Endothelial cell of umbilical vein (primary cell): ENCODE measurements around the gene CCT6A. TPM values are rescaled to one million over a fixed set of nuclear protein-coding genes. Genes with fewer than 3 reads are reported as not detected.
A peak's percentile ranks its signal among the peaks of the same experiment; 100 is the strongest.

Source experiments
- BruUV-seq: library from RNA; stranded (reverse); fragments of 400-500 nt; replicated peaks from 2 replicates; lab custom pipeline; 2021; lab: Mats Ljungman, UMichigan
- CTCF ChIA-PET: fragments of 300-600, 350-600 bp; sonication (Branson Sonifier 250); formaldehyde crosslinking; loops from one replicate; lab custom pipeline; 2021; ENCODE audit warnings: antibody characterized with exemption, inconsistent platforms; lab: Charles Lee
- POLR2A ChIA-PET: fragments of 300-600, 350-600 bp; sonication (Branson Sonifier 250); formaldehyde crosslinking; loops from one replicate; lab custom pipeline; 2021; ENCODE audit warnings: antibody characterized with exemption, inconsistent platforms; lab: Charles Lee
- DNase-seq: peaks from one replicate; pipeline ENCODE4 v3.0.0-alpha.2; 2011; ENCODE audit warnings: low read depth, low spot score
- FAIRE-seq: peaks from 2 replicates; lab custom pipeline; 2011; peaks lifted over from hg19 to GRCh38; lab: Jason Lieb, UNC
- H2AFZ ChIP-seq: 2 replicates; pipeline ENCODE4 v1.6.0; 2012; ENCODE audit warnings: low read depth, low read length, control low read depth, inconsistent platforms
- H3K27ac ChIP-seq: 2 replicates; pipeline ENCODE4 v1.5.1; 2011; ENCODE audit warnings: low read depth, mild to moderate bottlenecking, control low read depth, low read length, moderate library complexity; ENCODE audit not compliant: insufficient read depth
- H3K27me3 ChIP-seq, 2 experiments: 2 replicates each; pipeline versions ENCODE4 v1.6.0 to v1.6.1; 2011; ENCODE audit warnings: low read length in 2 of 2, mixed read lengths in 1 of 2; ENCODE audit not compliant: control insufficient read depth in 2 of 2, insufficient read depth in 2 of 2
- H3K36me3 ChIP-seq, 2 experiments: 2 replicates in 1 of 2; 3 replicates in 1 of 2; pipeline ENCODE4 v1.5.1; 2011; ENCODE audit warnings: low read length in 2 of 2, mild to moderate bottlenecking in 1 of 2, moderate library complexity in 1 of 2; ENCODE audit not compliant: control insufficient read depth in 2 of 2, insufficient read depth in 2 of 2; ENCODE audit errors: extremely low read depth in 1 of 2
- H3K4me1 ChIP-seq: 3 replicates; pipeline ENCODE4 v1.5.1; 2011; ENCODE audit warnings: mild to moderate bottlenecking, low read length; ENCODE audit not compliant: control insufficient read depth, insufficient read depth; ENCODE audit errors: extremely low read depth
- H3K4me2 ChIP-seq: 2 replicates; pipeline ENCODE4 v1.6.1; 2011; ENCODE audit warnings: low read length, control low read depth, mixed read lengths; ENCODE audit not compliant: insufficient read depth
- H3K4me3 ChIP-seq, 3 experiments: fragments of 200-600 bp in 1 of 3; sonication (generic), shearing (Covaris generic) in 1 of 3; replicated peaks in 1 of 3; 2 replicates each; pipeline ENCODE4 v1.5.1; 2011 to 2016; ENCODE audit warnings: control low read depth in 3 of 3, low read length in 3 of 3, mild to moderate bottlenecking in 2 of 3, inconsistent platforms in 1 of 3, low read depth in 1 of 3, moderate library complexity in 1 of 3; ENCODE audit not compliant: insufficient read depth in 1 of 3
- H3K79me2 ChIP-seq: 2 replicates; pipeline ENCODE4 v1.6.0; 2012; ENCODE audit warnings: low read length, inconsistent platforms; ENCODE audit not compliant: control insufficient read depth, insufficient read depth
- H3K9ac ChIP-seq: replicated peaks from 2 replicates; pipeline ENCODE3; 2011; ENCODE audit warnings: low read length, control low read depth; ENCODE audit not compliant: insufficient read depth; ENCODE audit errors: extremely low read depth
- H3K9me1 ChIP-seq: replicated peaks from 3 replicates; pipeline ENCODE4 v1.6.0; 2011; ENCODE audit warnings: mild to moderate bottlenecking, low read length; ENCODE audit not compliant: control insufficient read depth, insufficient read depth; ENCODE audit errors: extremely low read depth
- H3K9me3 ChIP-seq: replicated peaks from 2 replicates; pipeline ENCODE4 v1.5.1; 2012; ENCODE audit warnings: low read length, inconsistent platforms; ENCODE audit not compliant: control insufficient read depth, insufficient read depth
- H4K20me1 ChIP-seq: replicated peaks from 2 replicates; pipeline ENCODE3; 2011; ENCODE audit warnings: mild to moderate bottlenecking, low read length; ENCODE audit not compliant: control insufficient read depth, insufficient read depth; ENCODE audit errors: extremely low read depth
- CTCF ChIP-seq, 2 donors: IDR thresholded peaks; 1 replicate in 1 of 2; 2 replicates in 1 of 2; pipeline ENCODE4 v1.5.1; 2011; ENCODE audit warnings: low read length in 2 of 2, mild to moderate bottlenecking in 2 of 2, moderate library complexity in 2 of 2, control low read depth in 1 of 2, inconsistent platforms in 1 of 2, low read depth in 1 of 2; ENCODE audit not compliant: insufficient read depth in 1 of 2; ENCODE audit errors: extremely low read depth in 1 of 2
- EZH2 ChIP-seq: IDR thresholded peaks from 2 replicates; pipeline ENCODE4 v1.6.1; 2012; ENCODE audit warnings: borderline replicate concordance, low read depth, mild to moderate bottlenecking, moderate library complexity, low read length, inconsistent platforms; ENCODE audit not compliant: severe bottlenecking
- FOS ChIP-seq: IDR thresholded peaks from 2 replicates; pipeline ENCODE4 v1.6.1; 2011; ENCODE audit warnings: mild to moderate bottlenecking, low read length, moderate library complexity, borderline replicate concordance; ENCODE audit not compliant: insufficient read depth
- GATA2 ChIP-seq: IDR thresholded peaks from 2 replicates; pipeline ENCODE4 v1.7.0; 2011; ENCODE audit warnings: low read depth, mild to moderate bottlenecking, moderate library complexity, mixed read lengths, low read length; ENCODE audit not compliant: insufficient read length, insufficient read depth
- JUN ChIP-seq: IDR thresholded peaks from 2 replicates; pipeline ENCODE4 v1.6.1; 2011; ENCODE audit warnings: borderline replicate concordance, low read depth; ENCODE audit not compliant: insufficient read length, insufficient read depth
- MAX ChIP-seq: IDR thresholded peaks from 2 replicates; pipeline ENCODE4 v1.6.1; 2011; ENCODE audit not compliant: insufficient read depth, insufficient read length
- MYC ChIP-seq: IDR thresholded peaks from one replicate; pipeline ENCODE4 v1.6.1; 2011; ENCODE audit warnings: mild to moderate bottlenecking, low read depth, low read length
- POLR2A ChIP-seq: IDR thresholded peaks from 2 replicates; pipeline ENCODE4 v1.6.1; 2012; ENCODE audit warnings: low read depth, mild to moderate bottlenecking, control low read depth, low read length
- POLR2AphosphoS5 ChIP-seq: IDR thresholded peaks from 2 replicates; pipeline ENCODE4 v1.6.1; 2012; ENCODE audit warnings: low read depth, mild to moderate bottlenecking, control low read depth, low read length, moderate library complexity; ENCODE audit not compliant: insufficient read depth
- dilution Hi-C: fragments of 300-500 bp; cut with MboI; formaldehyde crosslinking; loops from one replicate; pipeline ENCODE4 v1.15.0; 2019; ENCODE audit warnings: low sequenced_read_pairs; ENCODE audit not compliant: extremely low pct_ligation_motif_present
- intact Hi-C: fragments of 100-400 bp; cut with micrococcal nuclease; formaldehyde crosslinking; loops from one replicate; pipeline ENCODE4 v1.10.0; 2022
- polyA plus RNA-seq, 4 experiments: library from polyadenylated mRNA; depleted of rRNA in 3 of 4; stranded (reverse) in 3 of 4; unstranded in 1 of 4; fragments of >200 nt; gene quantifications; 2 replicates each; pipeline versions ENCODE4 v1.2.1 to v1.2.3, GENCODE V29; 2011 to 2012; ENCODE audit warnings: missing spikeins in 1 of 4
- total RNA-seq: library from RNA; stranded (reverse); gene quantifications from 2 replicates; pipeline ENCODE4 v1.2.3, GENCODE V29; 2021

Gene CCT6A
- total and polyA plus RNA-seq, 2 donors (not counting 3 experiments of a cell fraction or from before 2014, with no cell fraction given) = 152 to 221 TPM

GRCh38 chr7:56051053-56051338 lies 569 bp upstream of the CCT6A start:
- dilution Hi-C loops = no loop called here
- CTCF ChIA-PET = interaction anchor here (0.9 to 2.5 kb wide), 13 partner anchors 10 to 409 kb away, joined by 3 to 17 read pairs (median 5); partner anchors contain the start of gene NIPSNAP2
- H3K79me2 ChIP-seq = peaks cover 53% of the 10 kb centered on the region

GRCh38 chr7:56053379-56053778 lies 1.8 kb downstream of the CCT6A start:
- H3K4me2 ChIP-seq = peak overlapping the region; percentile 100
- H3K9ac ChIP-seq = no peak overlapping the region
- H3K9me3 ChIP-seq = no peaks in the 10 kb centered on the region
- no peaks in the 10 kb centered on the region for H4K20me1 ChIP-seq
- dilution Hi-C loops = no loop called here
- H3K4me1 ChIP-seq = peaks cover 35% of the 10 kb centered on the region
- no peak overlapping the region for H2AFZ ChIP-seq
- H3K27ac ChIP-seq = no peak overlapping the region
- intact Hi-C loops = loop anchor here (5.0 kb wide), 1 partner anchor 686 kb away; the partner anchor contains the start of gene LANCL2
- ChIA-PET CTCF (interaction anchor here (1.0 to 1.1 kb wide), 2 partner anchors 9 to 20 kb away, joined by 3 to 4 read pairs; no protein-coding TSS in a partner anchor), POLR2A (interaction anchor here (0.8 kb wide), 1 partner anchor 12 kb away, joined by 5 read pairs; no protein-coding TSS in a partner anchor)
- BruUV-seq = no TSS peak
- DNase-seq = no peak
- no peaks in the 10 kb centered on the region for H3K9me1 ChIP-seq
- H3K79me2 ChIP-seq = peaks cover 64% of the 10 kb centered on the region
- FAIRE-seq = no peak
- peaks cover 10 to 22% of the 10 kb centered on the region in 2 experiments for H3K36me3 ChIP-seq
- peak overlapping the region in 1 of 3 experiments; percentile 35 for H3K4me3 ChIP-seq
- no peaks in the 10 kb centered on the region for H3K27me3 ChIP-seq
- TF ChIP-seq JUN (no peak), EZH2 (no peak), POLR2A (no peak), POLR2AphosphoS5 (no peak), CTCF (IDR thresholded peaks at IDR 0.05; ENCODE audit: extremely low read depth in 1 of 2, insufficient read depth in 1 of 2, low read depth in 1 of 2, low read length in 2 of 2) (no peak), MYC (no peak), MAX (no peak), FOS (no peak), GATA2 (no peak)

More at GRCh38 chr7:56051053-56051338, 569 bp upstream of the CCT6A start:
- H3K4me1 ChIP-seq = peaks cover 47% of the 10 kb centered on the region
- no peak for TF ChIP-seq POLR2A
- TF ChIP-seq POLR2AphosphoS5 = no peak
- TF ChIP-seq GATA2 = no peak
- TF ChIP-seq FOS = no peak
- no peak for TF ChIP-seq JUN
- no peak for TF ChIP-seq MAX
- H3K36me3 ChIP-seq = peaks cover 8 to 11% of the 10 kb centered on the region in 2 experiments
- FAIRE-seq = no peak
- POLR2A ChIA-PET = interaction anchor here (0.6 to 1.9 kb wide), 8 partner anchors 8 to 86 kb away, joined by 3 to 27 read pairs (median 8); partner anchors contain the start of genes CHCHD2 and SUMF2
- H3K27me3 ChIP-seq = no peaks in the 10 kb centered on the region
- H3K27ac ChIP-seq = peak overlapping the region; percentile 81
- no peaks in the 10 kb centered on the region for H3K9me1 ChIP-seq
- TSS peak; percentile 90 for BruUV-seq
- no peaks in the 10 kb centered on the region for H4K20me1 ChIP-seq
- no peak for DNase-seq
- H3K9me3 ChIP-seq = no peaks in the 10 kb centered on the region
- intact Hi-C loops = loop anchor here (1.0 to 5.0 kb wide), 6 partner anchors 13 to 684 kb away; partner anchors contain the start of genes LANCL2, NIPSNAP2 and SUMF2
- peak overlapping the region; percentile 12 for H2AFZ ChIP-seq
- peak overlapping the region; percentile 79 for H3K4me2 ChIP-seq
- H3K9ac ChIP-seq = peak overlapping the region; percentile 92
- H3K4me3 ChIP-seq = peak overlapping the region; percentile 13 to 86 (median 86)
